ENCODE measurements around the gene TM7SF2. TPM values are rescaled to one million over a fixed set of nuclear protein-coding genes. Genes with fewer than 3 reads are reported as not detected.

The TM7SF2 gene
- total and polyA plus RNA-seq, 2 of the 13 experiments (the other 11 are each of a cell fraction or from before 2014, with no cell fraction given) = 56.0 to 66.9 TPM

DNA sequence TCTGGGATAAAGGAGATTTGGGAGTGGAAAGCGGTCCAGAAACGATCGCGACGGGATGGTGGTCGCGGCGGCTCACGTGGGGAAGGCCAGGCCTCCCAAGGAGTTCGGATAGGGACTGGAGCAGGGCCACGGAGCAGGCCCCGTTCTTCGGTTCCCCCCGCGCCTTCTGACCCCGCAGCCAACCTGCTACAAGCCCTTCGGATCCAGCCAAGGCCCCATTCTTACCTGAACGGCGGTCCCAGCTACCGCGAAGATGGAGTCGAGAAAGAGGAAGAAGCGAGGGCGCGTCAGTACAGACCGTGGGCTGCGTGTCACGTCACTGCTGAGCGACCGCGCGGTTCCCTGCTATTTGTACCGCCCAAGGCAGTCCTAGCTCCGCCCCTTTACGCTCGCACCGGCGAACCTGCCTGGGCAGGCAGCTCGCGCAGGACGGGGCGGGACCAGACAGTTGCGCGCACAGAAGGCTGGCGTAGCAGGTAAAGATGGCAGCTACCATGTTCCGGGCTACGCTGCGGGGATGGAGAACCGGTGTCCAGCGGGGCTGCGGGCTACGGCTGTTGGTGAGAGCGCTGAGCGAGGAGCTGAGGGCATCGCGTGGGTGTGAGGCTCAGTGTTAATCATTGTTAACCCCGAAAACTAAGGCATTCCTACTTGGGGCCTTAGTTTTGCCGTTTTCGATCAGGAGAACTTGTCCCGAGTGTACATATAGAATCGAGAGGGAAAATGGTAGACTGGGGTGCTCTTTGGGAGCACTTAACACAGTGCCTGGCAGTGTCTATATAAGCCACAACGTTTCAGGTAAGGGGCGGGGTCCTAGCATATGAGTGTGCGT, 10.4 kb downstream of the TM7SF2 start, which contains the start of the genes FAU and MRPL49 (continued):
- TF ChIP-seq SIN3A (IDR thresholded peaks at IDR 0.05; ENCODE audit: borderline replicate concordance, low read depth, low read length) (peak; percentile 69; the same call in 1 of the 2 replicates), ZSCAN29 (CRISPR knock-in tag; conservative IDR thresholded peaks at IDR 0.05) (no peak), HNF4A (CRISPR knock-in tag; IDR thresholded peaks at IDR 0.05) (no peak), BRD4 (CRISPR knock-in tag; IDR thresholded peaks at IDR 0.05) (peak; percentile 72; the same call in 1 of the 2 replicates), KMT2A (CRISPR knock-in tag; IDR thresholded peaks at IDR 0.05) (peak; percentile 90), SALL2 (CRISPR knock-in tag; IDR thresholded peaks at IDR 0.05) (peak; percentile 77; the same call in 1 of the 2 replicates), HMG20B (CRISPR knock-in tag; conservative IDR thresholded peaks at IDR 0.05) (peak; percentile 38; the same call in 1 of the 2 replicates), ZNF557 (CRISPR knock-in tag; IDR thresholded peaks at IDR 0.05) (no peak), ZNF180 (CRISPR knock-in tag; IDR thresholded peaks at IDR 0.05; ENCODE audit: borderline replicate concordance, low read depth) (no peak), MNT (IDR thresholded peaks at IDR 0.05) (peak; percentile 67), ETV5 (CRISPR knock-in tag; IDR thresholded peaks at IDR 0.05; ENCODE audit: borderline replicate concordance) (peak; percentile 32; the same call in 1 of the 2 replicates), PLRG1 (conservative IDR thresholded peaks at IDR 0.05) (no peak), HCFC1 (IDR thresholded peaks at IDR 0.05; ENCODE audit: low read depth, low read length) (peak; percentile 62), CEBPB (IDR thresholded peaks at IDR 0.05; ENCODE audit: borderline replicate concordance, low read depth, low read length) (no peak), ZBTB7B (CRISPR knock-in tag; IDR thresholded peaks at IDR 0.05) (no peak), ZNF672 (CRISPR knock-in tag; IDR thresholded peaks at IDR 0.05) (no peak), AGO1 (IDR thresholded peaks at IDR 0.05; ENCODE audit: low read depth, low read length, poor library complexity, severe bottlenecking) (no peak), SSRP1 (CRISPR knock-in tag; IDR thresholded peaks at IDR 0.05) (peak; percentile 66; the same call in 1 of the 2 replicates), NCOA1 (CRISPR knock-in tag; IDR thresholded peaks at IDR 0.05) (no peak), SP4 (CRISPR knock-in tag; IDR thresholded peaks at IDR 0.05) (peak; percentile 93), SOX5 (CRISPR knock-in tag; IDR thresholded peaks at IDR 0.05; ENCODE audit: borderline replicate concordance) (peak; percentile 51; the same call in 1 of the 2 replicates), ZNF510 (CRISPR knock-in tag; IDR thresholded peaks at IDR 0.05; ENCODE audit: low read depth) (no peak), SIX1 (CRISPR knock-in tag; IDR thresholded peaks at IDR 0.05; ENCODE audit: borderline replicate concordance) (no peak), ZNF512 (CRISPR knock-in tag; IDR thresholded peaks at IDR 0.05) (no peak), FLYWCH1 (CRISPR knock-in tag; IDR thresholded peaks at IDR 0.05) (no peak), GPN1 (CRISPR knock-in tag; IDR thresholded peaks at IDR 0.05; ENCODE audit: borderline replicate concordance) (no peak), FOXA1 (IDR thresholded peaks at IDR 0.05) (no peak), FOXA1 (CRISPR knock-in tag; IDR thresholded peaks at IDR 0.05) (peak; percentile 22)
- TF ChIP-seq, protein P1, sequence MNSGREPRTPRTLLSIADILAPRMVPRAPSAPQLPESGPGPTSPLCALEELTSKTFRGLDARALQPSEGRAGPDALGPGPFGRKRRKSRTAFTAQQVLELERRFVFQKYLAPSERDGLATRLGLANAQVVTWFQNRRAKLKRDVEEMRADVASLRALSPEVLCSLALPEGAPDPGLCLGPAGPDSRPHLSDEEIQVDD (CRISPR knock-in tag; IDR thresholded peaks at IDR 0.05; ENCODE audit: borderline replicate concordance) = peak; percentile 52; the same call in 1 of the 2 replicates

Measured in HepG2 (cell line).